Measurements from ENCODE around the gene CAP2.

GRCh38 chr6:17450397-17450796, 57.0 kb downstream of the CAP2 start:
- TF ChIP-seq CTCF (IDR thresholded peaks at IDR 0.05) (no peak), POLR2A (IDR thresholded peaks at IDR 0.05) (no peak)
